K562 (cell line): ENCODE data around the gene RPS19. TPM values are rescaled to one million over a fixed set of nuclear protein-coding genes. Genes with fewer than 3 reads are reported as not detected.

ENCODE experiments used
- FOXJ3 ChIP-seq: sonication (generic); formaldehyde crosslinking; IDR thresholded peaks from 2 replicates; pipeline ENCODE4 v1.4.0; 2020; ENCODE audit warnings: mild to moderate bottlenecking, missing genetic modification reagents
- FOXK2 ChIP-seq, 2 experiments: fragments of 450-650 bp; IDR thresholded peaks in 1 of 2; conservative IDR thresholded peaks in 1 of 2; 2 replicates each; pipeline ENCODE4 v1.6.1; 2016; ENCODE audit warnings: low read depth in 2 of 2, mild to moderate bottlenecking in 1 of 2
- MCM3 ChIP-seq: fragments of 450-650 bp; IDR thresholded peaks from 2 replicates; pipeline ENCODE4 v1.6.1; 2016
- MITF ChIP-seq: IDR thresholded peaks from 2 replicates; pipeline ENCODE4 v1.6.1; 2014; ENCODE audit warnings: antibody characterized with exemption
- RNF2 ChIP-seq: sonication (generic); IDR thresholded peaks from 2 replicates; pipeline ENCODE4 v1.6.1; 2016
- SRSF3 ChIP-seq: fragments of 200-400 bp; formaldehyde crosslinking; IDR thresholded peaks from 2 replicates; pipeline ENCODE4 v1.6.1; 2016; ENCODE audit warnings: mild to moderate bottlenecking, low read length, moderate library complexity; ENCODE audit not compliant: insufficient read depth
- TOE1 ChIP-seq, 2 experiments: fragments of 450-650 bp in 1 of 2; sonication (generic) in 1 of 2; formaldehyde crosslinking in 1 of 2; IDR thresholded peaks; 2 replicates each; pipeline versions ENCODE4 v1.7.1 to v1.8.0; 2016 to 2022; ENCODE audit warnings: borderline replicate concordance in 2 of 2, mild to moderate bottlenecking in 2 of 2, antibody characterized with exemption in 1 of 2, inconsistent platforms in 1 of 2, low read depth in 1 of 2, missing genetic modification reagents in 1 of 2, moderate library complexity in 1 of 2
- WHSC1 ChIP-seq: IDR thresholded peaks from one replicate; pipeline ENCODE4 v1.6.1; 2012; ENCODE audit warnings: low read length, control low read depth, inconsistent platforms
- ZBTB49 ChIP-seq: sonication (generic); formaldehyde crosslinking; IDR thresholded peaks from 2 replicates; pipeline ENCODE4 v1.8.0; 2022; ENCODE audit warnings: missing genetic modification reagents, mild to moderate bottlenecking, borderline replicate concordance
- ZNF280B ChIP-seq: fragments of 250-450 bp; sonication (Bioruptor Pico); IDR thresholded peaks from 2 replicates; pipeline ENCODE4 v1.5.1; 2021; ENCODE audit warnings: mild to moderate bottlenecking
- ZNF354B ChIP-seq: fragments of 250-450 bp; sonication (Bioruptor Pico); IDR thresholded peaks from 2 replicates; pipeline ENCODE4 v1.4.0; 2020
- ZNF639 ChIP-seq, 2 experiments: fragments of 200-800 bp in 1 of 2; sonication (Bioruptor generic) in 1 of 2; sonication (generic) in 1 of 2; formaldehyde crosslinking in 1 of 2; IDR thresholded peaks in 1 of 2; conservative IDR thresholded peaks in 1 of 2; 2 replicates each; pipeline versions ENCODE4 v1.5.0 to v1.6.1; 2016 to 2020; ENCODE audit warnings: missing compliant biosample characterization in 1 of 2, missing genetic modification characterization in 1 of 2, missing genetic modification reagents in 1 of 2
- ZNF79 ChIP-seq: fragments of 250-450 bp; sonication (Bioruptor Pico); IDR thresholded peaks from 2 replicates; pipeline ENCODE4 v1.4.0; 2020; ENCODE audit warnings: low read depth, mild to moderate bottlenecking, moderate library complexity
- ZSCAN32 ChIP-seq: fragments of 450-650 bp; formaldehyde crosslinking; IDR thresholded peaks from 2 replicates; pipeline ENCODE4 v1.4.0; 2020; ENCODE audit warnings: mild to moderate bottlenecking, moderate library complexity
- polyA plus RNA-seq, 8 experiments: library from polyadenylated mRNA; depleted of rRNA in 4 of 8; stranded (reverse) in 5 of 8; unstranded in 3 of 8; fragments of >200 nt; fragmentation: Nextera tagmentation in 2 of 8; fragmentation: Illumina TruSeq in 1 of 8; extraction: Ambion mirVana in 2 of 8; extraction: Trizol in 1 of 8; gene quantifications; 2 replicates each; pipeline versions ENCODE4 v1.2.1 to v1.2.3, GENCODE V29; 2011 to 2014; ENCODE audit warnings: inconsistent platforms in 1 of 8, missing spikeins in 1 of 8
- total RNA-seq, 7 experiments: library from RNA; depleted of rRNA in 6 of 7; stranded (reverse); fragments of >200 nt in 6 of 7; fragmentation: Illumina TruSeq in 2 of 7; extraction: Trizol in 2 of 7; gene quantifications; 2 replicates each; pipeline versions ENCODE4 v1.2.1 to v1.2.3, GENCODE V29; 2011 to 2021; ENCODE audit warnings: low replicate concordance in 1 of 7

Gene RPS19
- total and polyA plus RNA-seq, 9 of the 15 experiments (the other 6 are each of a cell fraction or from before 2014, with no cell fraction given), result 1,964 to 3,408 (median 2,747) TPM

- TF ChIP-seq ZBTB49 (CRISPR knock-in tag) (no peak), RNF2 (no peak), MCM3 (no peak), ZSCAN32 (CRISPR knock-in tag) (no peak), ZNF79 (CRISPR knock-in tag) (no peak), FOXK2 (conservative IDR thresholded peaks at IDR 0.05 in 1 of 2, IDR thresholded peaks at IDR 0.05 in 1 of 2; ENCODE audit: low read depth in 2 of 2) (no peak), ZNF639 (CRISPR knock-in tag; conservative IDR thresholded peaks at IDR 0.05 in 1 of 2, IDR thresholded peaks at IDR 0.05 in 1 of 2) (peak in 1 of 2 experiments; percentile 76; a peak in 1 of 4 replicates), SRSF3 (no peak), MITF (no peak), WHSC1 (no peak), TOE1 (IDR thresholded peaks at IDR 0.05; ENCODE audit: borderline replicate concordance) (no peak; the same call in 1 of the 2 replicates), TOE1 (CRISPR knock-in tag; IDR thresholded peaks at IDR 0.05; ENCODE audit: borderline replicate concordance, low read depth) (no peak), ZNF354B (no peak), FOXJ3 (CRISPR knock-in tag) (no peak), ZNF280B (CRISPR knock-in tag) (no peak)
Measured at GRCh38 chr19:41882568-41883462, 22.8 kb downstream of the RPS19 start, which contains the start of gene ARHGEF1 (continued).
